ENCODE results near the gene INTS4. TPM values are rescaled to one million over a fixed set of nuclear protein-coding genes. Genes with fewer than 3 reads are reported as not detected.
"Not testable (repeated sequence)": the region's sequence is repeated elsewhere in the genome, so short reads cannot be mapped to it uniquely, and the experiment has no call there.

Gene INTS4
- total and polyA plus RNA-seq, 2 donors (not counting 1 experiment from before 2014, with no cell fraction given) = 46.1 to 78.9 TPM

- no peak for ATAC-seq (ENCODE audit: low read depth)
- Histone ChIP-seq H3K9ac (ENCODE audit: low read length) (peak overlapping the region; percentile 83), H3K27ac (ENCODE audit: low read length in 2 of 2) (peak overlapping the region; percentile 78 to 94), H3K27me3 (replicated peaks in 1 of 4; ENCODE audit: control extremely low read depth in 1 of 4, control insufficient read depth in 3 of 4, insufficient read depth in 4 of 4, low read length in 3 of 4) (no peaks in the 10 kb centered on the region), H3K4me3 (ENCODE audit: control extremely low read depth in 1 of 5, extremely low read depth in 1 of 5, insufficient read depth in 1 of 5, low read depth in 2 of 5, low read length in 4 of 5) (peak overlapping the region; percentile 61 to 75 (median 70)), H3K4me2 (replicated peaks; ENCODE audit: low read depth, low read length, poor library complexity, severe bottlenecking) (peak overlapping the region; percentile 85), H2AFZ (ENCODE audit: insufficient read depth, low read depth, low read length, poor library complexity, severe bottlenecking) (peak overlapping the region; percentile 87), H3K36me3 (replicated peaks in 1 of 2; ENCODE audit: control extremely low read depth in 1 of 2, control insufficient read depth in 1 of 2, extremely low read depth in 1 of 2, insufficient read depth in 2 of 2, low read length in 1 of 2) (peaks cover 0 to 13% of the 10 kb centered on the region in 2 experiments), H3K9me3 (ENCODE audit: control extremely low read depth in 1 of 3, control insufficient read depth in 2 of 3, insufficient read depth in 1 of 3, low read length in 2 of 3) (no peaks in the 10 kb centered on the region), H3K79me2 (ENCODE audit: control insufficient read depth, insufficient read depth, low read length) (peaks cover 11% of the 10 kb centered on the region), H4K20me1 (ENCODE audit: control insufficient read depth, insufficient read depth, low read length, poor library complexity, severe bottlenecking) (no peaks in the 10 kb centered on the region), H3K4me1 (ENCODE audit: control insufficient read depth in 2 of 2, insufficient read depth in 2 of 2, low read length in 2 of 2) (peaks cover 21 to 27% of the 10 kb centered on the region in 2 donors)
- TF ChIP-seq EZH2 (IDR thresholded peaks at IDR 0.05; ENCODE audit: borderline replicate concordance, insufficient read depth, low read depth, low read length, poor library complexity, severe bottlenecking) (no peak), CTCF (IDR thresholded peaks at IDR 0.05) (no peak)
- intact Hi-C loops (cut with micrococcal nuclease) = loop anchor here (1.0 to 10.0 kb wide), 10 partner anchors 81 to 1549 kb away; partner anchors contain the start of genes ALG8, CLNS1A, EMSY and GAB2
- H3K27ac Mint-ChIP-seq = peak overlapping the region; percentile 90
- H3K9me3 Mint-ChIP-seq (ENCODE audit: insufficient read depth) = no peaks in the 10 kb centered on the region
- peak overlapping the region; percentile 97 for H3K4me3 Mint-ChIP-seq
- ChIA-PET POLR2A (interaction anchor here (0.6 to 1.7 kb wide), 3 partner anchors 86 to 581 kb away, joined by 3 to 4 read pairs (median 4); partner anchors contain the start of gene NDUFC2), CTCF (interaction anchor here (0.6 to 1.7 kb wide), 6 partner anchors 26 to 571 kb away, joined by 3 to 9 read pairs (median 3); partner anchors contain the start of genes NDUFC2 and RSF1)
- WGBS (ENCODE audit: insufficient coverage) = 13% methylated on average over 4 of the region's 11 CpGs
- no peaks in the 10 kb centered on the region for H3K27me3 Mint-ChIP-seq
- peaks cover 27% of the 10 kb centered on the region for H3K4me1 Mint-ChIP-seq
- peak; percentile 32 for DNase-seq
Measured at GRCh38 chr11:77993902-77994301, 566 bp downstream of the INTS4 start.

- Histone ChIP-seq H3K79me2 (ENCODE audit: control insufficient read depth, insufficient read depth, low read length) (peaks cover 13% of the 10 kb centered on the region), H3K4me3 (ENCODE audit: control extremely low read depth in 1 of 5, extremely low read depth in 1 of 5, insufficient read depth in 1 of 5, low read depth in 2 of 5, low read length in 4 of 5) (no peak overlapping the region), H3K36me3 (replicated peaks in 1 of 2; ENCODE audit: control extremely low read depth in 1 of 2, control insufficient read depth in 1 of 2, extremely low read depth in 1 of 2, insufficient read depth in 2 of 2, low read length in 1 of 2) (peaks cover 6 to 32% of the 10 kb centered on the region in 2 experiments), H2AFZ (ENCODE audit: insufficient read depth, low read depth, low read length, poor library complexity, severe bottlenecking) (no peak overlapping the region), H3K9me3 (ENCODE audit: control extremely low read depth in 1 of 3, control insufficient read depth in 2 of 3, insufficient read depth in 1 of 3, low read length in 2 of 3) (no peaks in the 10 kb centered on the region), H3K4me2 (replicated peaks; ENCODE audit: low read depth, low read length, poor library complexity, severe bottlenecking) (no peak overlapping the region), H4K20me1 (ENCODE audit: control insufficient read depth, insufficient read depth, low read length, poor library complexity, severe bottlenecking) (no peaks in the 10 kb centered on the region), H3K27ac (ENCODE audit: low read length in 2 of 2) (no peak overlapping the region), H3K27me3 (replicated peaks in 1 of 4; ENCODE audit: control extremely low read depth in 1 of 4, control insufficient read depth in 3 of 4, insufficient read depth in 4 of 4, low read length in 3 of 4) (no peaks in the 10 kb centered on the region), H3K4me1 (ENCODE audit: control insufficient read depth in 2 of 2, insufficient read depth in 2 of 2, low read length in 2 of 2) (peaks cover 14 to 19% of the 10 kb centered on the region in 2 donors), H3K9ac (ENCODE audit: low read length) (no peak overlapping the region)
- no peak for ATAC-seq (ENCODE audit: low read depth)
- Mint-ChIP-seq H3K27me3 (no peaks in the 10 kb centered on the region), H3K9me3 (ENCODE audit: insufficient read depth) (no peaks in the 10 kb centered on the region), H3K4me1 (peaks cover 28% of the 10 kb centered on the region), H3K27ac (no peak overlapping the region), H3K4me3 (no peak overlapping the region)
- POLR2A ChIA-PET = no interaction called here
- CTCF ChIA-PET = interaction anchor here (0.7 to 1.4 kb wide), 2 partner anchors 9 to 135 kb away, joined by 4 to 5 read pairs; no protein-coding TSS in a partner anchor
- no peak for TF ChIP-seq EZH2 (IDR thresholded peaks at IDR 0.05; ENCODE audit: borderline replicate concordance, insufficient read depth, low read depth, low read length, poor library complexity, severe bottlenecking)
- no peak for TF ChIP-seq CTCF (IDR thresholded peaks at IDR 0.05)
- intact Hi-C loops (cut with micrococcal nuclease) = loop anchor here (5.0 to 10.0 kb wide), 3 partner anchors 84 to 1546 kb away; partner anchors contain the start of genes EMSY, GAB2 and NDUFC2
- 100% methylated on average over 2 of the region's 5 CpGs for WGBS (ENCODE audit: insufficient coverage)
- no peak for DNase-seq
Measured at GRCh38 chr11:77990981-77991380, 3.5 kb downstream of the INTS4 start.

- H4K20me1 ChIP-seq (ENCODE audit: control insufficient read depth, insufficient read depth, low read length, poor library complexity, severe bottlenecking) = peaks cover 12% of the 10 kb centered on the region
- H3K27me3 ChIP-seq (replicated peaks in 1 of 4; ENCODE audit: control extremely low read depth in 1 of 4, control insufficient read depth in 3 of 4, insufficient read depth in 4 of 4, low read length in 3 of 4); CTCF ChIA-PET; H3K4me1 ChIP-seq (ENCODE audit: control insufficient read depth in 2 of 2, insufficient read depth in 2 of 2, low read length in 2 of 2); H3K4me3 ChIP-seq (ENCODE audit: control extremely low read depth in 1 of 5, extremely low read depth in 1 of 5, insufficient read depth in 1 of 5, low read depth in 2 of 5, low read length in 4 of 5); H3K27ac ChIP-seq (ENCODE audit: low read length in 2 of 2); H3K9me3 ChIP-seq (ENCODE audit: control extremely low read depth in 1 of 3, control insufficient read depth in 2 of 3, insufficient read depth in 1 of 3, low read length in 2 of 3); DNase-seq; H3K9me3 Mint-ChIP-seq (ENCODE audit: insufficient read depth); H3K27me3 Mint-ChIP-seq; H2AFZ ChIP-seq (ENCODE audit: insufficient read depth, low read depth, low read length, poor library complexity, severe bottlenecking); H3K4me3 Mint-ChIP-seq; POLR2A ChIA-PET; ATAC-seq (ENCODE audit: low read depth); H3K9ac ChIP-seq (ENCODE audit: low read length); H3K4me2 ChIP-seq (replicated peaks; ENCODE audit: low read depth, low read length, poor library complexity, severe bottlenecking); intact Hi-C loops (cut with micrococcal nuclease); H3K27ac Mint-ChIP-seq: not testable (repeated sequence)
- no CpG with 5 or more reads among the region's 8 CpGs for WGBS (ENCODE audit: insufficient coverage)
- H3K79me2 ChIP-seq (ENCODE audit: control insufficient read depth, insufficient read depth, low read length) = peaks cover 25% of the 10 kb centered on the region
- peaks cover 20% of the 10 kb centered on the region for H3K4me1 Mint-ChIP-seq
- peaks cover 8 to 56% of the 10 kb centered on the region in 2 experiments for H3K36me3 ChIP-seq (replicated peaks in 1 of 2; ENCODE audit: control extremely low read depth in 1 of 2, control insufficient read depth in 1 of 2, extremely low read depth in 1 of 2, insufficient read depth in 2 of 2, low read length in 1 of 2)
Measured at GRCh38 chr11:77986456-77986855, 8.0 kb downstream of the INTS4 start.

Measured in B cell (primary cell).